Transverse colon (tissue), 4 donors: ENCODE measurements around the gene TMEM132C. TPM values are rescaled to one million over a fixed set of nuclear protein-coding genes. Genes with fewer than 3 reads are reported as not detected.

Experiments
- DNase-seq: peaks from one replicate; pipeline ENCODE4 v3.0.0-alpha.2; 2019
- H3K27ac ChIP-seq, 4 donors: fragments of 200-600 bp; sonication (generic); 2 replicates each; pipeline ENCODE4 v1.5.1; 2016 to 2018; ENCODE audit warnings: inconsistent platforms in 4 of 4
- H3K27me3 ChIP-seq: fragments of 200-600 bp; sonication (generic); 2 replicates; pipeline ENCODE4 v1.5.1; 2017; ENCODE audit warnings: inconsistent platforms
- H3K36me3 ChIP-seq, 4 donors: fragments of 200-600 bp; sonication (generic); 2 replicates each; pipeline ENCODE4 v1.5.1; 2017 to 2019; ENCODE audit warnings: inconsistent platforms in 4 of 4
- H3K4me1 ChIP-seq, 4 donors: fragments of 200-600 bp; sonication (generic); 2 replicates each; pipeline ENCODE4 v1.5.1; 2017 to 2020; ENCODE audit warnings: inconsistent platforms in 4 of 4
- H3K4me3 ChIP-seq, 4 donors: fragments of 200-600 bp; sonication (generic); 1 replicate in 1 of 4; 2 replicates in 3 of 4; pipeline versions ENCODE4 v1.5.1 to v1.6.1; 2017 to 2019; ENCODE audit warnings: inconsistent platforms in 4 of 4
- H3K9me3 ChIP-seq, 2 donors: fragments of 200-600 bp; sonication (generic); 2 replicates each; pipeline ENCODE4 v1.5.1; 2017 to 2019; ENCODE audit warnings: inconsistent platforms in 2 of 2
- EP300 ChIP-seq: sonication (generic); formaldehyde crosslinking; IDR thresholded peaks from one replicate; pipeline ENCODE4 v1.6.1; 2017; ENCODE audit warnings: antibody characterized with exemption, low read depth
- POLR2A ChIP-seq: fragments of 450-650 bp; IDR thresholded peaks from one replicate; pipeline ENCODE4 v1.6.1; 2016; ENCODE audit warnings: antibody characterized with exemption, mild to moderate bottlenecking, moderate library complexity
- POLR2AphosphoS5 ChIP-seq, 3 donors: sonication (generic); formaldehyde crosslinking; IDR thresholded peaks; one replicate each; pipeline ENCODE4 v1.6.1; 2016; ENCODE audit warnings: antibody characterized with exemption in 3 of 3
- WGBS, 2 donors: methylation state at CpG; one replicate each; pipeline ENCODE4 v1.1.5; 2018; ENCODE audit warnings: low coverage in 1 of 2; 5-methylcytosine and 5-hydroxymethylcytosine counted together
- in situ Hi-C, 4 donors: fragments of 200-750 bp; cut with MboI; loops; one replicate each; pipeline versions ENCODE4 v1.15.0 to v1.15.1; 2017; ENCODE audit warnings: low sequenced_read_pairs in 3 of 4, low pct_ligation_motif_present in 1 of 4, low pct_unique_long_range_greater_than_20kb in 1 of 4
- intact Hi-C: fragments of 100-400 bp; cut with DNase I; formaldehyde crosslinking; loops from one replicate; pipeline ENCODE4 v1.15.1; 2023; ENCODE audit warnings: low total_unique reads
- total RNA-seq, 4 donors: library from RNA; depleted of rRNA; stranded (reverse); fragments of >200 nt; gene quantifications; one replicate each; pipeline ENCODE4 v1.1.0, GENCODE V29; 2016
- TF ChIP-seq, protein P1 (sequence below), 5 experiments: fragments of 200-600 bp in 3 of 5; fragments of 450-650 bp in 2 of 5; sonication (generic) in 3 of 5; IDR thresholded peaks; 1 replicate in 2 of 5; 2 replicates in 3 of 5; pipeline ENCODE4 v1.5.1; 2016 to 2017; ENCODE audit warnings: antibody characterized with exemption in 5 of 5, inconsistent platforms in 3 of 5, mild to moderate bottlenecking in 2 of 5, moderate library complexity in 1 of 5

The TMEM132C gene
- total RNA-seq, 4 donors from 2014 or later: 0.20 to 1.6 (median 0.58) TPM

DNA sequence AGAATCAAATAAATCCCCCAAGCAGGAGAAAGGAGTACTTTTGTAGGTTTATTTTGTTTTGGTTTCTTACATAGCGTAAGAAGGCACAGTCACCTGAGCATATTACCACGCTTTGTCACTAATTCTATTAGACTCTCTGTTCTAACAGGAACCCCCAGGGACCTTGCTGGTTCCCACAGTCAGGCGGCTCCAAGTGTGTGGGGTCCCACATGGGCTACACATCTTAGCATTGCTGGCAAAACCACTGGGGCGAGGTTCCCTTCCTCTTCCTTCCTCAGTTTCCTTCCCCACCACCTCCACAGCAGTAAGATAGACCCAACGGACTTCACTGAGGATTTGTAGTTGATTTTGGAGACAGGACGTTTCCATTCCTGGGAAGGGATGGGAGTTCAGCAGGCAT is 49.1 kb downstream of the TMEM132C start:
- Histone ChIP-seq H3K9me3 (no peaks in the 10 kb centered on the region), H3K4me1 (no peaks in the 10 kb centered on the region), H3K27me3 (no peaks in the 10 kb centered on the region), H3K36me3 (no peaks in the 10 kb centered on the region), H3K4me3 (no peak overlapping the region), H3K27ac (no peak overlapping the region)
- no peak for TF ChIP-seq EP300
- TF ChIP-seq, protein P1, sequence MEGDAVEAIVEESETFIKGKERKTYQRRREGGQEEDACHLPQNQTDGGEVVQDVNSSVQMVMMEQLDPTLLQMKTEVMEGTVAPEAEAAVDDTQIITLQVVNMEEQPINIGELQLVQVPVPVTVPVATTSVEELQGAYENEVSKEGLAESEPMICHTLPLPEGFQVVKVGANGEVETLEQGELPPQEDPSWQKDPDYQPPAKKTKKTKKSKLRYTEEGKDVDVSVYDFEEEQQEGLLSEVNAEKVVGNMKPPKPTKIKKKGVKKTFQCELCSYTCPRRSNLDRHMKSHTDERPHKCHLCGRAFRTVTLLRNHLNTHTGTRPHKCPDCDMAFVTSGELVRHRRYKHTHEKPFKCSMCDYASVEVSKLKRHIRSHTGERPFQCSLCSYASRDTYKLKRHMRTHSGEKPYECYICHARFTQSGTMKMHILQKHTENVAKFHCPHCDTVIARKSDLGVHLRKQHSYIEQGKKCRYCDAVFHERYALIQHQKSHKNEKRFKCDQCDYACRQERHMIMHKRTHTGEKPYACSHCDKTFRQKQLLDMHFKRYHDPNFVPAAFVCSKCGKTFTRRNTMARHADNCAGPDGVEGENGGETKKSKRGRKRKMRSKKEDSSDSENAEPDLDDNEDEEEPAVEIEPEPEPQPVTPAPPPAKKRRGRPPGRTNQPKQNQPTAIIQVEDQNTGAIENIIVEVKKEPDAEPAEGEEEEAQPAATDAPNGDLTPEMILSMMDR (IDR thresholded peaks at IDR 0.05): no peak
- no peak for TF ChIP-seq POLR2A
- TF ChIP-seq POLR2AphosphoS5 (IDR thresholded peaks at IDR 0.05): no peak
- DNase-seq: no peak
- in situ Hi-C loops (no loop called here), intact Hi-C loops (no loop called here)
- 38 to 60% methylated on average over 3 to 6 of the region's 6 CpGs for WGBS, 2 donors

DNA sequence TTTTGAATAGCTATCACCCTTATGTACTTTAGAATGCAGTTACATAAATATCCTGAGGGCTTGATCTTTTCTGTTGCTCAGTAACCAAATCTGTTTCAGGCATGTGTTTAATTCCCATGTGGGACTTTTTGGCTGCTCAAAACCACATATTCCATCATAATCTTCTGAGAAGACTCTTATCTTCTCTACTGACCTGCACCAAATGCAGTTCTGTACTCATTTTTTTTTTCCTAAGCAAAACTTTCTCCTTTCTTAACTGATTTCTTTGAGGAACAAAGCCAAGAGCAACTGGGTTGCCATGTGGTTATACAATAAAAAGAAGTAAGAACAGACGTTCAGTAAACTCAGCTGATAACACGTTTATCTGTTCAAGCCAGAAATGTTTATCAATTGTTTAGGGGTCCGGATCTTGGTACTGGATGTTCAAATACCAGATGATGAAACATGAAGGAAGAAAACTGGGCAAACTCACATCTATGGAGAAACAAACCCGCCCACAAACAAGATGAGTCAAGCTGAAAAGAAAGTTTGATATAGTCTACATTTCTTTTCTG is 50.1 kb downstream of the TMEM132C start:
- in situ Hi-C loops: no loop called here
- WGBS, 2 donors: 23 to 26% methylated on average over 4 of the region's 4 CpGs
- H3K4me3 ChIP-seq: no peak overlapping the region
- no peaks in the 10 kb centered on the region for H3K4me1 ChIP-seq
- no peaks in the 10 kb centered on the region for H3K9me3 ChIP-seq
- H3K27me3 ChIP-seq: no peaks in the 10 kb centered on the region
- H3K27ac ChIP-seq: peak overlapping the region in 2 of 4 donors; percentile 8
- intact Hi-C loops: no loop called here
- no peak for DNase-seq
- TF ChIP-seq POLR2A (no peak), EP300 (no peak), POLR2AphosphoS5 (IDR thresholded peaks at IDR 0.05) (no peak)
- TF ChIP-seq, protein P1 (IDR thresholded peaks at IDR 0.05): no peak
- no peaks in the 10 kb centered on the region for H3K36me3 ChIP-seq

GRCh38 chr12:128318341-128318740 is 51.4 kb downstream of the TMEM132C start:
- H3K4me1 ChIP-seq: no peaks in the 10 kb centered on the region
- DNase-seq: no peak
- in situ Hi-C loops (no loop called here), intact Hi-C loops (no loop called here)
- no peak overlapping the region for H3K27ac ChIP-seq
- TF ChIP-seq, protein P1 (IDR thresholded peaks at IDR 0.05): no peak
- TF ChIP-seq POLR2AphosphoS5 (IDR thresholded peaks at IDR 0.05) (no peak), EP300 (no peak), POLR2A (no peak)
- H3K4me3 ChIP-seq: no peak overlapping the region
- 75 to 76% methylated on average over 5 of the region's 5 CpGs for WGBS, 2 donors
- no peaks in the 10 kb centered on the region for H3K27me3 ChIP-seq
- no peaks in the 10 kb centered on the region for H3K36me3 ChIP-seq
- H3K9me3 ChIP-seq: no peaks in the 10 kb centered on the region

GRCh38 chr12:128318946-128319345 is 52.0 kb downstream of the TMEM132C start:
- Histone ChIP-seq H3K4me3 (no peak overlapping the region), H3K4me1 (no peaks in the 10 kb centered on the region), H3K9me3 (no peaks in the 10 kb centered on the region), H3K36me3 (no peaks in the 10 kb centered on the region), H3K27me3 (no peaks in the 10 kb centered on the region), H3K27ac (no peak overlapping the region)
- TF ChIP-seq POLR2A: no peak
- in situ Hi-C loops: no loop called here
- no peak for DNase-seq
- 71 to 79% methylated on average over 2 of the region's 2 CpGs for WGBS, 2 donors
- intact Hi-C loops: no loop called here

- no peak overlapping the region for H3K4me3 ChIP-seq
- 84 to 88% methylated on average over 5 of the region's 5 CpGs for whole genome bisulfite sequencing, 2 donors
- intact Hi-C loops (no loop called here), in situ Hi-C loops (no loop called here)
- H3K9me3 ChIP-seq: no peaks in the 10 kb centered on the region
- no peak for TF ChIP-seq POLR2AphosphoS5 (IDR thresholded peaks at IDR 0.05)
- no peak for TF ChIP-seq POLR2A
- TF ChIP-seq EP300: no peak
- TF ChIP-seq, protein P1 (IDR thresholded peaks at IDR 0.05): no peak
- no peaks in the 10 kb centered on the region for H3K27me3 ChIP-seq
- H3K36me3 ChIP-seq: no peaks in the 10 kb centered on the region
- H3K27ac ChIP-seq: no peak overlapping the region
- no peak for DNase-seq
- H3K4me1 ChIP-seq: no peaks in the 10 kb centered on the region
Measured at GRCh38 chr12:128322341-128322740, 55.4 kb downstream of the TMEM132C start.
